SK-N-MC (cell line): ENCODE data around the gene OGFRL1.

Experiments
- EZH2 ChIP-seq: fragments of 200-600 bp; sonication (generic); IDR thresholded peaks from one replicate; pipeline ENCODE4 v1.6.1; 2017; ENCODE audit warnings: antibody characterized with exemption
- FOXP2 ChIP-seq: optimal IDR thresholded peaks from 2 replicates; pipeline ENCODE3; 2011; ENCODE audit warnings: mild to moderate bottlenecking, moderate library complexity; ENCODE audit not compliant: insufficient read depth; ENCODE audit errors: extremely low read length, control extremely low read depth
- POLR2AphosphoS5 ChIP-seq: IDR thresholded peaks from 2 replicates; pipeline ENCODE4 v1.6.1; 2012; ENCODE audit warnings: mild to moderate bottlenecking, low read depth, low read length, borderline replicate concordance

DNA sequence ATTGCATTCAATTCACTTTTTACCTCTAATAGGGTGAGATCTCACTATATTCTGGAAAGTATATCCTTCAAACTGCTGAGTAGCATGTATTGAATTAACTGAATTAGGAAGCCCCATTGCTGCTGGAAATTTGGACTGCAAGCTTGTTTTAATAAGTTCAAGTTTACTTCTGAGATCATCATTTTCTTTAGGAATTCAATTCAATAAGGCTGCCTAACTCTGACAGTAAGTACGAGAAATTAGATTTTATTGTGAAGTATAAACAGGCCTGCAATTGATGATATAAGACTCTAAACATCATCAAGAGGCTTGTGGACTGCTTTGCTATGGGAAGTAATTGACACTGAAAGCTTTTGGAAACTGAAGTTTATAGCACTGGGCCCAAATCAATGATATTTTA lies 44.4 kb downstream of the OGFRL1 start:
- TF ChIP-seq POLR2AphosphoS5 (no peak), EZH2 (no peak), FOXP2 (no peak)
